Measurements from ENCODE around the gene IFI6.

IFI6 gene

DNA sequence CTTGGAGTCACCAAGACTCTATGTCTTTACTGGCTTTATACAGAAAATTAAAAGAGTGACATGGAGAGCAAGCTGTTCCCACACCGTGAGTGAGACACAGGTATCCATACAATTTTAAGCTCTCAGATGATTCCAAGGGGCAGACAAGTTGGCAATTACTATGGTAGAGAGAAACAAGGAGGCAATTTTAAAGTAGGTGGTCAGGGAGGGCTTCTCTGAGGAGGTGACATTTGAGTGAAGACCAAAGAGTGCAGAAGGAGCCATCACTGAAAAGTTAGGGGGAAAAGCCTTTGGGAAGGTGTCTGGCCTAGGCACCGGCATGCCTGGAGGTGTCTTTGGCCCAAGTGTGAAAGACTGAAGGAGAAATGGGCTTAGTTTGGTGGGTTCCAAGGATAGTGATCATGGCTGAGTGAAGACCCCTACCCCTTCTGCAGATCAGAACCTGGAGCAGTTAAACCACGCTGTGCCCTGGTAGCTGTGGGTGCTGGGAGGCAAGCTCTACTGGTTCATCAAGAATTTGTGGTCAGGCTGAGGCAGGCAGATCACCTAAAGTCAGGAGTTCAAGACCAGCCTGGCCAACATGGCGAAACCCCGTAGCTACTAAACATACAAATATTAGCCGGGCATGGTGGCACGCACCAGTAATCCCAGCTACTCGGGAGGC is 10.4 kb downstream of the IFI6 start:
- no peak for DNase-seq (ENCODE audit: low read depth, low spot score)
- no peak overlapping the region for H3K4me3 ChIP-seq (ENCODE audit: low read depth, low read length)
- POLR2A ChIA-PET = no interaction called here
- TF ChIP-seq, protein P1, sequence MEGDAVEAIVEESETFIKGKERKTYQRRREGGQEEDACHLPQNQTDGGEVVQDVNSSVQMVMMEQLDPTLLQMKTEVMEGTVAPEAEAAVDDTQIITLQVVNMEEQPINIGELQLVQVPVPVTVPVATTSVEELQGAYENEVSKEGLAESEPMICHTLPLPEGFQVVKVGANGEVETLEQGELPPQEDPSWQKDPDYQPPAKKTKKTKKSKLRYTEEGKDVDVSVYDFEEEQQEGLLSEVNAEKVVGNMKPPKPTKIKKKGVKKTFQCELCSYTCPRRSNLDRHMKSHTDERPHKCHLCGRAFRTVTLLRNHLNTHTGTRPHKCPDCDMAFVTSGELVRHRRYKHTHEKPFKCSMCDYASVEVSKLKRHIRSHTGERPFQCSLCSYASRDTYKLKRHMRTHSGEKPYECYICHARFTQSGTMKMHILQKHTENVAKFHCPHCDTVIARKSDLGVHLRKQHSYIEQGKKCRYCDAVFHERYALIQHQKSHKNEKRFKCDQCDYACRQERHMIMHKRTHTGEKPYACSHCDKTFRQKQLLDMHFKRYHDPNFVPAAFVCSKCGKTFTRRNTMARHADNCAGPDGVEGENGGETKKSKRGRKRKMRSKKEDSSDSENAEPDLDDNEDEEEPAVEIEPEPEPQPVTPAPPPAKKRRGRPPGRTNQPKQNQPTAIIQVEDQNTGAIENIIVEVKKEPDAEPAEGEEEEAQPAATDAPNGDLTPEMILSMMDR (IDR thresholded peaks at IDR 0.05; ENCODE audit: insufficient read depth, low read length, missing control alignments) = no peak
- CTCF ChIA-PET = interaction anchor here (1.1 to 13.1 kb wide), 17 partner anchors 8 to 363 kb away, joined by 3 to 687 read pairs (median 11); partner anchors contain the start of genes AHDC1, IFI6 and MAP3K6

DNA sequence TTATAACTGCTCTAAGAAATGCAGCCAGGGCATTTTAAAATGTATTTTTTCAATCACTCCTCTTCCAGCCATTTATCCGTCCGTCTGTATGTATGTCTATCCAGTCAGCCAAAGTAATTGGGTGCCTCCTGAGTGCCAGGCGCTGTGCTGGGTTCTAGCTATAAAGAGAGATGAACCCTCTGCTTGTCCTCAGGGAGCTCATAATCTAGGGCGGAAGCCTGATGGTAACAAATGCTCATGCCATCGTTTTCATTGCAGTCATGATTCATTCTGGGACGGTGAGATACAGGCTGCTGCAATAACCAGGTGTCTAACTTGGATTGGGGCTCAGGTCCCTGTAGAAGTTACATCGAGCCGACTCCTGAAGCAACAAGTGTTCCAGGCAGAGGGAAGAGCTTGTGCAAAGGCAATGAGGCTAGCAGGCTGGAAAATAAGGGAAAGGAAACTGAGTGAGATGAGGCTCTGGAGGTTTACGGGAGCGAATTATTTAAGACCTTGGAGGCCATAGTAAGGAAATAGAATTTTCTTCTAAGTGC is 11.6 kb downstream of the IFI6 start:
- H3K4me3 ChIP-seq (ENCODE audit: low read depth, low read length) = peak overlapping the region; percentile 54
- TF ChIP-seq, protein P1 (IDR thresholded peaks at IDR 0.05; ENCODE audit: insufficient read depth, low read length, missing control alignments) = no peak
- DNase-seq (ENCODE audit: low read depth, low spot score) = no peak
- ChIA-PET CTCF (interaction anchor here (1.4 to 13.1 kb wide), 9 partner anchors 10 to 362 kb away, joined by 4 to 687 read pairs (median 33); partner anchors contain the start of genes AHDC1 and IFI6), POLR2A (no interaction called here)

DNA sequence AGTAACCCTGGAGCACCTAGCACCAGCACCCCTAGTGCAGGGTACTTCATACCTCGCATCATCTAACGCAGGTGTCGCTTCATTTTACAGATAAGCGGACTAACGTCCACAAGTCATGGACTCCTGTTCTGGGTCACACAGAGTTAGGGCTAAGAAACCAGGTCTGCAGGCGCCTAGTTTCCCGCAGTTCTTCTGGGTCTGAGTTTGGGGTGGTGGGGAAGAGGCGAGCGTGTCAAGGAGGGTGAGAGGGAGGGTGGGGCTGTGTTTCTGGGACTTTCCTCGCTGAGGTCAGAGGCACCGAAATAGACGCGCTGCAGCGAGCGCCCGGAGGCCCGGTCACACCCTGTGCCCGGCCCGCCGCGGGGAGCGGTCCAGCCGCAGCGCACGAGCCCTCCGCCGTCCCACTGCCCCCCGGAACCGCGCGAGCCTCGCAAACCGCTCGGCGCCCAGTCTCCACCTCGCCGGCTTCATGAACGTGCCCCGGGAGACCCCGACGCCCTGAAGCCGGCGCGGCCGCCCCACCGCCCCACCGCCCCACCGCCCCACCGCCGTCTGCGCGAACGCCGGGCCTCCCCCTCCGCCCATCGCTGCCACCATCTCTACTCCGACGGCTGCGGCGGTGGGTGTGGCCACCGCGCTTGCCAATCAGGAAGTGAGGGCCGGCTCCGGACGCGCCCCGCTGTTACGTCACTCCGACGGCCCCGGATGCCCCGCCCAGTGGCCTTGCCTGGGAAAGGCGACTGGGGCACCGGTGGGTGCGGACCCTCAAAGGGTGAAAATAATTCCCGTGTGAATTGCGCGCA is 12.3 kb downstream of the IFI6 start:
- H3K4me3 ChIP-seq (ENCODE audit: low read depth, low read length) = peak overlapping the region; percentile 54
- TF ChIP-seq, protein P1 (IDR thresholded peaks at IDR 0.05; ENCODE audit: insufficient read depth, low read length, missing control alignments) = no peak
- no peak for DNase-seq (ENCODE audit: low read depth, low spot score)
- POLR2A ChIA-PET = no interaction called here
- CTCF ChIA-PET = interaction anchor here (1.0 to 13.1 kb wide), 10 partner anchors 10 to 361 kb away, joined by 4 to 687 read pairs (median 28); partner anchors contain the start of genes AHDC1 and IFI6

DNA sequence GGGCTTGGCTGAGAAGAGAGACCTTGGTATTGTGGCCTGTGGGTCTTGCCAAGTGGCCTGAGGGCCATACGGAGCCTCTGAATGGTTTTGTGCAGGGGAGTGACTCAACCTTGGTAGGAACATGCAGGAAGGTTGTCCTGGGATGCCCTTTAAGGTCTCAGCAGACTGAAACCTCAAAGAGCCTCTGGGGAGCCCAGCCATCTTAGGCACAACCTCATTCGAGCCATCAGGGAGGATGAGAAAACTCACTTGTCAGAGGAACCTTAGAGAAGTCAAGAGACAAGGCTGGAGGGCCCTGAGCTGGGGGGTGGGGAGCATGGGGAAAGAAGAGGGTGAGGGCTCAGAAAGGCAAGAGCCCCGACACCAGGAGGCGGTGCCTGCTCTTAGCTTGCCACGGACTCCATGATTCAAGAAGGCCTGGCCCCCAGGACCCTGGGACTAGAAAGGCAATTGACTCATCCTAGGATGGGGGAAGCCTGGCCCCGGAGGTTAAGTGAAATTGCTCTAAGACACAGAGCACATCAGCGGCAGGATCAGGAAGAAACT is 13.0 kb downstream of the IFI6 start:
- ChIA-PET POLR2A (no interaction called here), CTCF (interaction anchor here (1.0 to 2.0 kb wide), 4 partner anchors 10 to 52 kb away, joined by 3 to 8 read pairs (median 6); no protein-coding TSS in a partner anchor)
- peak overlapping the region; percentile 54 for H3K4me3 ChIP-seq (ENCODE audit: low read depth, low read length)
- TF ChIP-seq, protein P1 (IDR thresholded peaks at IDR 0.05; ENCODE audit: insufficient read depth, low read length, missing control alignments) = no peak
- no peak for DNase-seq (ENCODE audit: low read depth, low spot score)

DNA sequence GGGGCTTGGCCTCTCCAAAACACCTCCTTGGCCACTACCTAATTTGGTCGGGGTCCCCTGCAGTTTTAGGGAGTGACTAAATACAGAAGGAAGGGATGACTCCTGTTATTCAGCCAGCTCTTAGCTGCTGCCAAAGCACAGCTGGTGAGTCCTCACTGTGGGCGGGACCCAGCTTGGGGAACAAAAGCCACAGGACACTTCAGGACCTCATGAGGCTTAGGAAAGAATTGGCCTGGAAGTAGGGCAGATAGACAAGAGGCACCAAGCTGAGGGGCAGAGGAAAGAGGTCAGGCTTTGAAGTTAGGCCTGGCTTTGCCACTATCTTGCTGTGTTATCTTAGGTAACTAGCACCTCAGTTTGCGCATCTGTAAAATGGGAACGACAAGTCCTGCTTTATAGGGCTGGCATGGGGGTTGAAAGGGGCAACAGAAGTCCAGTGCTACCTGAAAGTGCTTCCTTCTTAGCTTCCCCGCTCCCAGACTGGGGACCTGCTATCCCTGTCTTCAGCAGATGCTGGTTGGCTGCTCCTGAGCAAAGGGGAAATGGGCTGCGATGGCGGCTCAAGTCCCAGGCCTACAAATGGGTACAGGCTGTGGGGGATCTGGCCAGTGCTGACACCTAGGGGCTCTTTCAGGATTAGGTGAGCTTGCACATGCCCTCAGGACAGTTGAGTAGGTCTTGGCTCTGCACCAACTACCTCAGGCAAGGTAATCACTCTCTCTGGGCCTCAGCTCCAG is 15.7 kb downstream of the IFI6 start:
- ChIA-PET CTCF (interaction anchor here (0.6 to 2.3 kb wide), 11 partner anchors 9 to 356 kb away, joined by 3 to 10 read pairs (median 6); partner anchors contain the start of gene IFI6), POLR2A (interaction anchor here (0.6 to 0.9 kb wide), 2 partner anchors 13 to 174 kb away, joined by 3 read pairs; partner anchors contain the start of gene PPP1R8)
- DNase-seq (ENCODE audit: low read depth, low spot score) = no peak

More for the DNA sequence above, 15.7 kb downstream of the IFI6 start:
- TF ChIP-seq, protein P1 (IDR thresholded peaks at IDR 0.05; ENCODE audit: insufficient read depth, low read length, missing control alignments) = no peak
- no peak overlapping the region for H3K4me3 ChIP-seq (ENCODE audit: low read depth, low read length)

Data from AG04449 (cell line).